NCI-H774 (cell line): ENCODE measurements around the gene FOXP2.
A peak's percentile ranks its signal among the peaks of the same experiment; 100 is the strongest.

Source experiments
- DNase-seq: peaks from one replicate; lab custom pipeline; 2025; lab: John Stamatoyannopoulos, UW

Gene FOXP2

DNA sequence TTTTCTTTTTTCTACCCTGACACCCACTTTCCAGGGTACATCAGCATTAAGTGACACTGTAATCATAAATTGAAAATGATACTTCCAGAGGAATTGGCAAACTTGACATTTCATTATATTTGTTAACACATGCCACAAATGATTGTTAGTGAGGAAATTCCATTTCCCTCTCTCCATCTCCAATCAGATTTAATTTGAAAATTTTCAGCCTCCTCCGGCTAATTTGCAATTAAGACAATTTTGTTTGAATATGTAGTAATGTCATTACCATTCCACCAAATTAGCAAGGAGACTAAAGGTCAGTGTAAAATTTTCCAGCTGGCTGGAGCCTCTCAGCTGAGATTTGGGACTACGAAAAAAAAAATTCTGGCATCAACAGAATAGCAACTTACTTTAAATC lies 242.7 kb downstream of the FOXP2 start:
- no peak for DNase-seq

DNA sequence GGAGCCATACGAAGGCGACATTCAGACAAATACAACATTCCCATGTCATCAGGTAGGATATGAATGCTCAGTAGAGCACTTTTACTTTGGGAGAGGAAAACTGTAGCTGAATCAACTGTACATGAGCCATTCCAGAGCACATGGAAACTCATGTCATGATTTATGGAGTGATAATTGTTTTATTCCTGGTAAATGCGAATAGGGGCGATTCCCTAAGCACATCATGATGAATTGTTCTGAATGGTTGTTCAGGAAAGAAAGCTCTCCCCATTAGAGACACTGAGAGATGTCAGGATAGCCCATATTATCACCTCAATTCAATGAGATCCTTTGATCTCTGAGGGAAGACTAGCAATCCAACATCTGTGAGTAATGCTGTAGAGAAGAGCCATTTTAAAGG lies 243.6 kb downstream of the FOXP2 start:
- no peak for DNase-seq

- peak; percentile 87 for DNase-seq
Observed at GRCh38 chr7:114659409-114660125, 245.0 kb downstream of the FOXP2 start.

- no peak for DNase-seq
Observed at GRCh38 chr7:114660126-114660486, 245.5 kb downstream of the FOXP2 start.

DNA sequence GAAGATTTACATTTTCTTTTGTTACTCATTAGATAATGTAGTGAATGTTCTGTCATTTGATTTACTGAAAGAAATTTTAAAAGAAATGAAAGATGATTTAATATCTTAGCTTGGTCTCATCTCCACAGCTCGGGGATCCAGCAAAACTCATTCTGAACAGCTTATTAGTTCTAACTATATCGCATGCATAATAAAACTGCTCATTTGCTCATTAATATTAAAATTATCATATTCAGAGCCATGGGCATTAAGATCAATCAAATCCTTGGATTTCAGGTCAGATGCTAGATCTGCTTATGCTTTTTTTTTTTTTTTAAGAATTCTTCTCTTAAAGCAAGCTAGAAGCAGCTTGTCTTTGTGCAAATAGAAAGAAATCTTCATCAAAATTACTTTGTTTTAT lies 246.1 kb downstream of the FOXP2 start:
- no peak for DNase-seq

DNA sequence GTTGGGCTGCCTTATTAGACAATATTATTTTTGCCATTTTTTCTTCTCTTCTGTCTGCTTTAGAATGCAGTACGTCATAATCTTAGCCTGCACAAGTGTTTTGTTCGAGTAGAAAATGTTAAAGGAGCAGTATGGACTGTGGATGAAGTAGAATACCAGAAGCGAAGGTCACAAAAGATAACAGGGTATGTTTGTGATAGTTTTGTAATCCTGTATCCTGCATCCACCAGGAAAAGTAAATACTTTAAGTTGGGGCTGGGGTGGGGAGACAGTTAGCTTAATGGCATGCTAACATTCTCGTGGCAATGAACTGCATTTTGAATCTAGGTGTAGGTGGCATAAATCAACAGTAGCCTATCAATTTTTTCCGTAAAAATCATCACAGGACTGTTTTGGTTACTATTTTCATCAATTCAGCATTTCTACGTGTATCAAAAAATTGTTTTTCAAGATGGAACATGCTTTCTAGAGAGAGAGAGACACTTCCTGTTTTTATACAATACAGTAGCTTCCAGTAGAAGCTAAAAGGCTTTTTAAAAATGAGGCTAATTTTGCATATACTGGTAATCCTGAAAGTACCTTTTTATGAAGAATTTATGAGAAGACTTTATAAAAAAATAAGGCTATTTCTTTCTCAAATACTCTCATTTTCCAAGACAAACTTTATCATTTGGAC lies 247.5 kb downstream of the FOXP2 start:
- DNase-seq: no peak

DNA sequence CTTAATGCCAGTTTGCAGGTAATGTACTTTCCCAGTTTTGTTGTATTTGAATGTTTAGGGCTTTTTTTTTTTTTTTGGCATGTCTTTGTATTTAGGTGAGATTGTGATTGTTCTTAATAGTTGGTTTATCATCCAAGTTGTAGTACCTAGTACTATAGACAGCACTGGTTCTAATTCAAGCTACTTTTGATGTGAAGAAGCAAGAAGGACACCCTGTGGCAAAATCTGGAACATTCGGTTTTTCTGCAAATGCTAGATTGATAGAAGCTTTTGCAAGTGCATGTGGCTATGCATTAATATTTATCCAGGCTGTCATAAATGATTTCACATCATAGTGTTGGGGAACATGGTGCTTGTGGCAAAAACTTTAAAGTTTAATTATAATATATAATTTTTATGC lies 248.9 kb downstream of the FOXP2 start:
- peak; percentile 33 for DNase-seq

DNA sequence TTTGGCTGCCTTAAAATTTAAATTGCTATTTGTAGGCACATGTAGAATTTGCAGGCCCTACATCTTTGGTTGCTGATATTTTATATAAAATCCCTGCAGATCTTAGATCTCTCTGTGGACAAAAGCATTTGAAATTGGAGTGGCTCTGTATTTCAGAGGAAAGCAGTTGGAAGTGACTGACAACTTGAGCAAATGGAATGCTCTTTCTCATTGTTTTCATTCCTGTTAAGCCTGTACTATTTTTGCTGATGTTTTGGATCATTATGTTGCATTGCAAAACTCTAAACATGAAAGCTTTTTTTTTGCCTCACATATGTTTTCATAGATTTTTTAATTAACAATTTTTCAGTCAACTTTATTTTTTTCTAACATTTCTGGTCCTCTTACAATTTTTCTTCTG lies 256.1 kb downstream of the FOXP2 start:
- no peak for DNase-seq

GRCh38 chr7:114671563-114672123 lies 257.0 kb downstream of the FOXP2 start:
- DNase-seq: no peak

GRCh38 chr7:114678116-114678515 lies 263.5 kb downstream of the FOXP2 start:
- DNase-seq: no peak

DNA sequence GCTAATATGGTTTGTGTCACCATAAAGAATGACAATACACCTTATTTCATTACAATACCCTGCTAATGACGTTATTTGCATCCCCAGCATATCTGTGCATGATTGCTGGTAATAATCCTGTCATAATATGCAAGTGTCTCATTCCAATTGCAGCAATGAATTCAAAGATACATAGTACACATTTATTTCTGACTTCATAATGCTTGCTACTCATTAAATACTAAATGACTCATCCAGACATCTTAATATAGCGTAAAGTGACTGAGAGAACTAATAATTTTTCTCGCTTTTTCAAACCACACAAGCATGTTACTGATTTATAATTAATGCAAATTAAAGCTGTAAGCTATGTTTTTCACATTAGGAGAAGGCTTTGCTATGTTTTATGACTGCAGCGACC lies 272.6 kb downstream of the FOXP2 start:
- DNase-seq: no peak

DNA sequence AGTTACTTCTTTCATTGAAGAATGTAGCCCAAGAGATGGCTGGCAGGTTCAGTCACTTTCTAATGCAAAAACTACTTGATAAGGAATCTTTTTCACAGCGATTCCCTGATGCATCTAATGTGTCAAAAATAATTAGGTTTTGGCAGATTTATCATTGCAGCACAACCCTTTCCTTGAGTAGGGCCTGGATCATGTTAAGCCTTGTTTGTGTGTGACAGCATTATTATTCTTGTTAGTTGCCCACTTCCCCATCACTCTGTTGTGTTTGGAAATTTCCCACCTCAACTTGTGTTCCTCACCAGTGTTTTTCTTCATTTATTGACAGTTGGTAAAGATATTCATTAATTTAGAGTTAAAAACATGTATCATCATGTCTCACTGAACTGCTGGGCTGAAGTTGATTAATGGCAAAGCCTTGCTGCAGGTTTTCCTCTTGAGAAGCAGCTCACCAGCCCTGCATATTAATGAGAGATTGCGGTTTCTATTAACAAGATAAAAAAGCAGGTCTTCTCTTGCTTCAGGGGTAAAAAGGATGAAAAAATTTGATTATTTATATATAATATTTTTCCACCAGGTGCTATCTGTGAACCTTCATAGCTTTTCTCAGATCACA lies 273.9 kb downstream of the FOXP2 start:
- no peak for DNase-seq

DNA sequence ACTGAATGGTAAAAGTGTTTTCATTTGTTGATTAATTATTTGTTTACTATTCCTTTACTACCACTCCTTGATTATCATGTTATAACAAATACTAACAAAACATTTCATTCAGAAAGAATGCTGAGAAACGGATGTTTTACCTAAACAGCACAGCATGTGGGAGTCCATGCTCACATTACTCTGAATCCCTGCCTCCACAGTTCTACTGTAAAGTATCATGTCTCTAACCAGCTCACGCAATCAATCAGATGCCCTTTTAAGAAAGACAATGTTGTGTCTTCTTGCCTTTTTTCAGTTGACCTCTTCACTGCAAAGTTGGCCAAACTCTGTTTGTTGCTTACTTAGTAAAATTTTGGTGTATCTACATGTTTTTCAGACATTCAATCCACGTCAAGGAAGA lies 274.8 kb downstream of the FOXP2 start:
- no peak for DNase-seq

DNA sequence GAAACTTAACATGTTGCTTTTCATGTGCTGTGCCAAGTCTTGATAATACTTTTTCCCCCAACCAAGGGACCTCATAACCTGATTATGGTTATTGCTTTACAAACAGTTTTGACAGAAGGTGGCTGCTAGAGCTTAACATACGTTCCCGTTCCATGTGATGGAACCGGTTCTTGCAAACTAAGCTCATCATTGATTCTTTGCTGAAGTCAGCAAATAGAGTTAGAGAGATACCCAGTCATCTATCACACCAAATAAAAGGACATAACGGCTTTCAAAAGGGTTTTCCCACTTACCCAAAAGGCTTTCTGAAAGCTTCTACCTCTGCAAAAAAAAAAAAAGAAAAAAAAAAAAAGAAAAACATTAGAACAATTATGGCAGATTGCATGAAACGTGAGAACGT lies 277.0 kb downstream of the FOXP2 start:
- no peak for DNase-seq

GRCh38 chr7:114695182-114695581 lies 280.6 kb downstream of the FOXP2 start:
- no peak for DNase-seq

DNA sequence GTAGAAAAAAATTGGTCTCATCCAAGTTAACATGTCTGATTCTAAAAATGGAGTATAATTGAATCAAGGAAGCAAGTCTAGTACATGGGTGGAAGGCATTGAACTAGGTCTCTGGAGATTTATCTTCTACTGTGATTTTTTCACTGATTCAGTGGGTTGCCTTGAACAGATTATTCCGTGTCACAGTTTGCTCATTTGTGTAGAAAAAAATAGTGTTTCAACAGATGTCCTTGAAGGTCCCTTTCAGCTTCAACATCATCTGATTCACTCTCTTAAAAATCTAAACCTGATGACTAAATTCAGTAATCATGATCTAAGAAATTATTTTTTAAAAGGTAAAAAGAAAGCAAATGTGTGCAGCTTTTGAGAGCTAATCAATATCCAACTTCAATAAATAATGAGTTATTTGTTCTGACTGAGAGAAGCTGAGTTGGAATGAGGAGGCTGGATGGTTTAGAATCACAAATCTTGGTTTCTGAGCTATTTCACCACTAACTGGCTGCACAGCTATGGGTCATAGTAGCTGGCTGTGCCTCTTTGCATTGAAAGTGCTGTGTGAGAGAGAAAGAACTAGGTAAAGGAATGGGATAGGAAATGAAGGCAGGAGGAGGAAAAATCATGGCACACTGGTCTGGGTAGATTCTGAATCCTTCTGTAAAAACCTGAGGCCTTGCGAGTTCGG lies 285.8 kb downstream of the FOXP2 start:
- DNase-seq: no peak

- no peak for DNase-seq
Observed at GRCh38 chr7:114703677-114704076, 289.1 kb downstream of the FOXP2 start.

GRCh38 chr7:114708646-114709045 lies 294.0 kb downstream of the FOXP2 start:
- no peak for DNase-seq

DNA sequence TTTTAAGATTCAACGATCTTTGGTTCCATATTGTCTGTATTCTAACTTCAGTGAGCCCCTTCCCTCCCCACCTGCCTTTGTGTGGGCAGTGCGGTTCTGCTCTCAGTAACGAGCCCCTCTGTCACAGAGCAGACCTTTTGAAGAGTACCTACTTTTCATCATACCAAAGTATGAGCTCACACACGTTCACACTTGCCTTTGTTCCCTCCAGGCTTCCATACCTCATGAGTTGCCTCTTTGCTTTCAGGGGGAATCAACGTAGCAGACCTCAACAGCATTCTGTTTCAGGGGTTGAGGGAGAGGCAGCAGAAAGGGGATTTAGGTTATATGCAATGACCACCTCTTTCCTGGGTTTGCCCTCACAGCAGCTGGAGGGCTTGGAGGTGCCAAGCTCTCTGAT lies 295.9 kb downstream of the FOXP2 start:
- no peak for DNase-seq

DNA sequence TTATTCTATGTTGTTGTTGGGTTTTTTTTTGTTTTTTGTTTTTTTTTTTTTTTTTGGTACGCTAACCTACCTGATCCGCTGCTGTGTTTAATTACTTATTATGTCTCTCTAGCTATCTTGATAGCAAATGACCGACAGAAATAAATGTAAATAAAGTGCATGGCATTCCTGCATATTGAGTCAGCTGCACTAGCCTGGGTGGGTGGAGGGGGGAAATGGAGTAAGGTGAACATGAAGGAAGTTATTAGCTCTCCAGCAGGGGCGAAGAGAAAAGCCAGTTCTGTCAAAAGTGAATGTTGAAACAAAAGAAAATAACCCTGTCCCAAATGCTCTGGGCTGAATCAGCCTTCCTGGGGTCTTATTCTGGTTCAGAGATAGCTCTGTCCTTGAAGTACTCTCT lies 296.6 kb downstream of the FOXP2 start:
- DNase-seq: no peak

DNA sequence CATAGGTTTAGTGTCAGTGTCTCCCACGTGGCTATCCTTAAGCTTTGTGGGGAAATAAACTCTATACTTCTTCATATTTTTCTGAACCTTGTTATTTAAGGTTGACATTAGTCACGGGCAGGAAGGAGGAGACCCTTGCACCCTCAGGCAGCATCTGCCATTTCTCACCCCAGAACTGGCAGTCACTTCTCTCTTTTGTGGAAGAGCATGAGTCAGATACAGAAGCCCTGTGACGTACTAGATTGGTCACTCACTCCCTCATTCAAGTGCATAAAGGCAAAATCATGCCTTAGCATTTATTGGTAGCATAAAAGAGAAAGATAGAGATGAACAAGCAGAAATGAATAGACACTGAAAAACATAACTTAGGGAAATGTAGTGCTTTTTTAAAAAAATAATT lies 301.3 kb downstream of the FOXP2 start:
- DNase-seq: no peak

GRCh38 chr7:114718861-114719260 lies 304.2 kb downstream of the FOXP2 start:
- no peak for DNase-seq

- DNase-seq: no peak
Observed at GRCh38 chr7:114720725-114721124, 306.1 kb downstream of the FOXP2 start.
